Fibroblast of villous mesenchyme (primary cell): ENCODE results near the gene SPAG9. TPM values are rescaled to one million over a fixed set of nuclear protein-coding genes. Genes with fewer than 3 reads are reported as not detected.
"Not testable (repeated sequence)": the region's sequence is repeated elsewhere in the genome, so short reads cannot be mapped to it uniquely, and the experiment has no call there.

Source experiments
- DNase-seq: peaks from one replicate; pipeline ENCODE4 v3.0.0-alpha.2; 2010; ENCODE audit warnings: low read depth
- H3K4me3 ChIP-seq: 2 replicates; pipeline ENCODE4 v1.5.1; 2011; ENCODE audit warnings: low read depth, mild to moderate bottlenecking, low read length
- CTCF ChIP-seq: IDR thresholded peaks from 2 replicates; pipeline ENCODE4 v1.5.1; 2012; ENCODE audit warnings: low read depth, mild to moderate bottlenecking, low read length; ENCODE audit not compliant: insufficient read depth
- total RNA-seq: library from RNA; depleted of rRNA; stranded (reverse); fragments of >200 nt; gene quantifications from 2 replicates; pipeline ENCODE4 v1.2.3, GENCODE V29; 2012

SPAG9 gene
- total RNA-seq, 1 donor: 94.6 TPM

GRCh38 chr17:51133365-51133764, 12.7 kb upstream of the SPAG9 start:
- H3K4me3 ChIP-seq: no peak overlapping the region
- no peak for TF ChIP-seq CTCF
- no peak for DNase-seq

- TF ChIP-seq CTCF: no peak
- H3K4me3 ChIP-seq: no peak overlapping the region
- DNase-seq: no peak
Measured at GRCh38 chr17:51132964-51133319, 12.3 kb upstream of the SPAG9 start.

- no peak for TF ChIP-seq CTCF
Measured at GRCh38 chr17:51128076-51128475, 7.4 kb upstream of the SPAG9 start.

GRCh38 chr17:51124640-51125503, 4.2 kb upstream of the SPAG9 start:
- no peak for DNase-seq
- no peak for TF ChIP-seq CTCF
- H3K4me3 ChIP-seq: no peak overlapping the region

More at GRCh38 chr17:51128076-51128475, 7.4 kb upstream of the SPAG9 start:
- no peak overlapping the region for H3K4me3 ChIP-seq
- DNase-seq: no peak

GRCh38 chr17:51122473-51123115, 1.9 kb upstream of the SPAG9 start:
- not testable (repeated sequence) for H3K4me3 ChIP-seq, DNase-seq

- peak; percentile 97 for DNase-seq
- no peak for TF ChIP-seq CTCF
- peak overlapping the region; percentile 78 for H3K4me3 ChIP-seq
Measured at GRCh38 chr17:51121620-51122472, 1.2 kb upstream of the SPAG9 start.

- peak; percentile 32 for DNase-seq
- peak overlapping the region; percentile 76 for H3K4me3 ChIP-seq
- no peak for TF ChIP-seq CTCF
Measured at GRCh38 chr17:51120357-51120738, 320 bp downstream of the SPAG9 start.
